Lung microvascular endothelial cell (primary cell): Measurements from ENCODE around the gene ZBTB16. TPM values are rescaled to one million over a fixed set of nuclear protein-coding genes. Genes with fewer than 3 reads are reported as not detected.

Experiments
- DNase-seq, 2 donors: peaks; one replicate each; pipeline versions ENCODE4 v3.0.0 to v3.0.0-alpha.2; 2010; ENCODE audit warnings: low read depth in 2 of 2
- total RNA-seq: library from RNA; depleted of rRNA; stranded (reverse); fragments of >200 nt; gene quantifications from 2 replicates; pipeline ENCODE4 v1.2.1, GENCODE V29; 2014

The ZBTB16 gene
- total RNA-seq, 1 donor from 2014 or later, result 22.0 TPM

DNA sequence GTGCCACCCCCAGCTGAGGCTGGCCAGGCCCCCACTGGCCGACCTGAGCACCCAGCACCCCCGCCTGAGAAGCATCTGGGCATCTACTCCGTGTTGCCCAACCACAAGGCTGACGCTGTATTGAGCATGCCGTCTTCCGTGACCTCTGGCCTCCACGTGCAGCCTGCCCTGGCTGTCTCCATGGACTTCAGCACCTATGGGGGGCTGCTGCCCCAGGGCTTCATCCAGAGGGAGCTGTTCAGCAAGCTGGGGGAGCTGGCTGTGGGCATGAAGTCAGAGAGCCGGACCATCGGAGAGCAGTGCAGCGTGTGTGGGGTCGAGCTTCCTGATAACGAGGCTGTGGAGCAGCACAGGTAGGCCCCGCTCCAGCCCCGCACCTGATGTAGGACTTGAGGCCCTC is 4.7 kb downstream of the ZBTB16 start:
- no peak for DNase-seq

DNA sequence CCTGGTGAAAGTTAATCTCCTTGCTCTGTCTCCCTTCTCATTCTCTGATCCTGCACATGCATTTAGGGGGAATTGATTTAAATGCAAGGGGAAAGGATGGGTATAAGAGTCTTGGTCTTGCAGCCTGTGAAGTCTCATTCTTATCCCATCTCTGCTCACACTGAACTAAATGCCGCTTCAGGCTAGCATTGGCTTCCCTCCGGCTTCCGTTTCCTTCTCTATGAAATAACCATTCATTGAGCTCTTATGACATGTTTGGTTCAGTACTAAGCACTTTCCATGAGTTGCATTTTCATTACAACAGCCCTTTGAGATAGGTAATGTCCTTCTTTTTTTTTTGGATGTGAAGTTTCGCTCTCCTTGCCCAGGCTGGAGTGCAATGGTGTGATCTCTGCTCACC is 5.6 kb downstream of the ZBTB16 start:
- DNase-seq, result no peak

DNA sequence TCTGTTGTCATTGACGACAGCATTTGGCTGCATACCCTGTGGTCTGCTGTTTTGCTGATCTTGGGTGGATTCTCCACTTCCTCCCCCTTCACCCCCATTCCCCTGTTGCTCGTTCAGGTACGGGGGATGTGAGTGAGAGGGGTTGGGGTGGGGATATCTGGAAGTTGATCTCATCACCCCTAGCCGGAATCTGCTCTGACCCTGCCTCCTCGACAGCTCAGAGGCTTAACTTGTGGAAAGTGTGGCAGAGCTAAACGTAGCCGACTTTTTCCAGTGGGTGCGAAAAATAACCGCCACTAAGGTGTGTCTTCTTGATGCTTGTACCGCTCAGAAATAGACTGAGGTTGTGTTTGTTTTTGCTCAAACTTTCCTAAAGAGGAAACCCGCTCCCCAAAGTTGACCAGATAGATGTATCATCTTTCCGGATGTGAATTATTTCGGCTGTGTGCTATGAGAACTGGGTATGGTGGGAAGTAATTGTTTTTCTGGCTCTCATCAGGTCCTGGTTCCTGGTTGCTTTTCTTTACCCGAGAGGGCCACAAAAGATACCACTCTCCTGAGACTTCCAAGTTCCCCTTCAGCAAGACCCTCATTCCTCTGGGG is 6.6 kb downstream of the ZBTB16 start:
- DNase-seq, result no peak

DNA sequence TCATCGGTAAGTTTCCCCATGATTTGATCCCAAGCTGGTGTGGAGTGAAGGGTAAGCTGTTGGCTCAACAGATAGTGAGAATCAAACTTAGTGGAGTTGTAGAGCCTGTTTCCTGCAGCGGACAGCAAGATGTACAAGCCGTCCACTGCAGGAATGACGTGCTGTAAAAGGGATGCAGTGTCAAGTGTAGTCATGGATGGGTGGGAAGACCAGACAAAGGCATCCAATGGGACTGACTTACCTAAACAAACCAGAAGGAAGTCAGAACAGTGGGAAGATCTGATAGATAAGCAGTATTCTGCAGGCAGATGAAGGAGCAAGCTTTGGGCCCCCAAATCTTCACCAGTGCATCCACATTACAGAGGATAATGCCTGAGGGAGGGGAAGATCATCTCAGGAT is 8.8 kb downstream of the ZBTB16 start:
- DNase-seq, result peak in 1 of 2 donors; percentile 53

DNA sequence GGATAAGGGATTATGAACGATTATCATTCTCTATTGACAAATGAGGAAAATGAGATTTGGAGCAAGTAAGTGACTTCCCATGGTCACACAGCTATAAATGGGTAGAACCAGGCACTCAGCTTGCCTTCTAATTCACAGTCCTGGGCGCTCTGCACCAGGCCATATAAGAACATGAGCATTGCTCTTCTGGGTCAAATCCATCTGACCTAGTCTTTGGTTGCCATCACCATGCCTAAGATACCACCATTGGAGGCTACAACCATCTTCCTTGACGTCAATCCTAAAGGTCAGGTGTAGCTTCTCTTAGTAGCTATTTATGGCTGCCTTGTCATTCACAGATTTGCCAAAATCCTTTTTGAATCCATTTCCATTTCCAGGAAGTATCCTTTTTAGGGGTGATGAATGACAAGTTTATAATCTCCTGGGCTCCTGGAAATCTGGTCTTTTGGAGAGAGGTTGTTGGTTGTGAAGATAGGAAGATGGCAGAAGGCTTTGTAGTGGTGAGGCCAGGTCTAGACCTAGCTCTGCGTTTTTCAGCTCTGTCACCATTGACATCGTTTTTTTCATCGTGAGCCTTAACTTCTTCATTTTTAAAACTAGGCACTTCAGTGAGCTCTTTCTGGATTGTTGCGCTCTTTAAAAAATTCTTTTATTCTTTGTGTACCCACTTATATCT is 11.1 kb downstream of the ZBTB16 start:
- DNase-seq, result no peak

DNA sequence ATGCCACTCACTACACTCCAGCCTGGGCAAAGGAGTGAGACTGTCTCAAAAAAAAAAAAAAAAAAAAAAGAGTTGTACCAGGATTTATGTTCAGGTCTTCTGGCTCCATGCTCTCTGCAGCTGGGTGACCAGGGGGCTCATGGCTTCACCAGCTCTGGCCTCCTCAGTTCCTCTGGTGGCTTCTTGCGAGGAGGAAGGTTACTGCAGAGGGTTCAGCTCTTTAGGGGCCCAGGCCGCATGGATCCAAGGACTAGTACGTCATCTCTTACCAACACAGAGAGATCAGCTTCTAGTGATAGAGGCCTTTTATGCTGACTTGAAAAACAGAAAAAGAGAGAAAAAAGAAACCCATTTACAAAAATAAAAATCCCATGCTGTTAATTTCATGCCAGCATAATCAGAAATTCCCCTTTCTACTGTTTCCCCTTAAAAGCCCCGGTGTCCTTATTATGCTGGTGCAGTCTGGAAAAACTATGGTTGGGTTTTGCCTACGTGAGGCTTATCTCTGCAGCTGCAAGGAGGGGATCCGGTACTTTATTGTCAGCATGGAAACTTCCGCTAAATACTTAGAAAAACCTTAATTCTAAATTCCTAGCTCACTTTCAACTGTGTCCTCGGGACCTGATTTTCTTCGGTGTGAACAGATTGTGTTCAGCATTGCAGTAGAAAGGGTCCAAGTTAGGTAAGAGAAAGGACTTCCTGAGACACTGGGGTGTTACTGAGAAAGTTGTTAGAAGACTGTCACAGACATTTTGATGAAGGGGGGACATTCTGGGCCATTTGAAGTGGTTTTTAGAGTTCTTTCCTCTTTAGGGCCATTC is 13.7 kb downstream of the ZBTB16 start:
- no peak for DNase-seq

DNA sequence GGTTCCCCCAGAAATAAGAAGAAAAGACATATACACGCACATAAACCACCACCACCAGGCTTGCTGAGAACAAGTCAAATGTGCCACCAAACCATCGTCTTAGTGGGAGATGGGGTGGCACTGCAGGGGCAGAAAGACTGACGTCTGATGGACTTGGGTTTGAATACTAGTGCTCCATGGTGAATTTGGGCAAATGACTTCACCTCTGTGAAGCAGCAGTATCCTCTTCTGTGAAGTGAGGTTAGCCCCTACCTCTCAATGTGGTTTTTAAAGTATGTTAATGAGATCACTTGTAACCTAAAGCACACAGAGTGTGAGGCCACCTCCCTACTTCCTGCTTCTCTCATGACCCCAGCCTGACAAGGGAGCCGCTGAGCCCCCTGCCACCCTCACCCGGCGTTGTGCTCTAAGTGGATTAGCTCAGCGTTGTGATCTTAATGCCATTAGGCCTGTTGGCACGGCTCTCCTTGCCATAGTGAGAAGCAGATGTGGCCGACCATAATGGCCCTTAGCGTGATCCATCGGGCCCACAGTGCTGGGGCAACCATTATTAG is 14.4 kb downstream of the ZBTB16 start:
- no peak for DNase-seq

DNA sequence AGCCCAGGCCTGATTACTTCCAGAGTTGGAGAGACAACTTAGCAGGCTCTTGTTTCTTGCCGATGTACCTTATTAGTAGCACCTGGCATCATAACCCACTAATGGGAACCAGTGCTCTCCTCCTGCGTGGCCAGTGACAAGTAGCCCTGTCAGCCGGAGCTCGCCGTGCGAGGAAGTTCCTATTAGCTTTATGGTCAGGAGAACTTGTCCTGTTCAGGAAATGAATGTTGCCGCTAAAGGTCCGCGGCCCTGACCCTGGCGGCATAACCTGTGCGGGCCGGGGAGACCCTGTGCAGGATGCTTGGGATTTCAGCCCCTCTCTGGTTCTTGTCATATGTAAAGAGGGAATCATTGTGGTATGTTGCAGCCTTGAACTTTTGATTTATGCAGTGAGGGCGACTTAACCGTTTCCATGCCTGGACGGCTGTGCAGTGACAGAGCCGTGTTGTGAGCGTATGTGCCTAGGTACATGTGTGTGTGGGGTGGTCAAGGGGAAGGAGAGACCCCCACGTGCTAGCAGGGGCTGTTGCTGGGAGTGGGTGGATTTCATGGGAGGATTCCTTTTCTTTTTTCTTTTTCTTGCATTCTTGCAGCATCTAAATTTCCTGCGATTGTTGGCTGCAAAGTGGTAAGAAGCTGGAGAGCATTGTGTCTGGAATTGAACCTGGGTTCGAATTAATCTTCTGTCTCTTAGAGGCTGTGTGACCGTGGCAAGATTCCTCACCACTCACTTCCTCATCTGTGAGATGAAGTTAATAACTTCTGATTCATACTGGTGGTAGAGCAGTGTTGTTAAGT is 15.2 kb downstream of the ZBTB16 start:
- DNase-seq, result peak; percentile 41 to 42

DNA sequence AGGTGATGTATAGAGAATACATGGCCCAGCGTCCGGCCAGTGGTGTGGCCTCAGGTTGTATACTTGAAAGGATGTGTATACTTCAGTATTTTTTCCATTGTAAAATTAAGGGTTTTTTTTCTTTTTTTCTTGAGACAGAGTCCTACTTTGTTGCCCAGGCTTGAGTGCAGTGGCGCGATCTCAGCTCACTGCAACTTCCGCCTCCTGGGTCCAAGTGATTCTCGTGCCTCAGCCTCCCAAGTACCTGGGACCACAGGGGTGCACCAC is 15.8 kb downstream of the ZBTB16 start:
- DNase-seq, result no peak

DNA sequence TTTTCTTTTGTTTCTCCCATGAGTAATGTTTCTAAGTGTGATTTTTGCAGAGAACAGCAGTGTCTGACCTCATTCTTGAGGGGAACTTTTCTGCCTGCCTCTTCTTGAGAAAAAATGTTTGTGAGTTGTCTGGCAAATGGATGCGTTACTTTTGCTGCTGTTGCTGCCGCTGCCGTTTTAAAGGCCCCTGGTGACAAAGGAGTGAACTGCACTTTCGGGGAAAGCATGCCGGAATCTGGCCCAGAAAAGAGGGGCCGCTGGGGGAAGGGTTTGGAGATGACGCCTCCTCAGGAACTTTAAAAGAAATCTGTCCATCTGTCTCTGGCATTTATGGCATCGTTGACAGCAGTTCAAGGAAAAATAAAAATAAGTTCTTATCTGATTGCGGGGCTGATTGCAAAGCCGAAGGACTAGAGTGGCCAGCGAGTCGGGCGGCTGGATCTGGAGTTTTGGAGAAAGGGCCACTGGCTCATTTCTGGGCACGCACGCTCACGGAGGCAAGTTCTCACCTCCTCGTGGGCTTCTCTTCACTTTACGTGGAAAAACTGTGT is 16.5 kb downstream of the ZBTB16 start:
- DNase-seq, result peak; percentile 50 to 54

DNA sequence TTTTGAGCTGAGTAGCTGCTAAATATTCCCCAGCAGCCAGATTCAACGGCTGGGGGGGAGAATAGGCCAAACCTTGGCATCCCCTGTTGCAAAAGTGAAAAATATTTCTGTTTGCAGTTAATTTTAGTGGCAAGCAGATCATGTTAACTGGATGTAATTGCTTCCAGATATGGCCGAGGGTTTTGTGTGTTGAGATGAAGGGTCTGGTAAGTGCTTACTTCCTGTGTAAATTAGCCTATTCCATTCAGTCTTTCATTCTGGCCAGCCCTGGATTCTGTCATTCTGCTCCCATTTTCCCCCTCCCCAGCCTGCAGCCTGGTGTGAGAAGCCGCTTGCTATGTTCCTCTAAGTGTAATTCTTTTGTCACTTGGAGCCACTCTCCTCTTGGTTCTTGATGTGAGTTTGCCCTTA is 17.4 kb downstream of the ZBTB16 start:
- DNase-seq, result no peak

DNA sequence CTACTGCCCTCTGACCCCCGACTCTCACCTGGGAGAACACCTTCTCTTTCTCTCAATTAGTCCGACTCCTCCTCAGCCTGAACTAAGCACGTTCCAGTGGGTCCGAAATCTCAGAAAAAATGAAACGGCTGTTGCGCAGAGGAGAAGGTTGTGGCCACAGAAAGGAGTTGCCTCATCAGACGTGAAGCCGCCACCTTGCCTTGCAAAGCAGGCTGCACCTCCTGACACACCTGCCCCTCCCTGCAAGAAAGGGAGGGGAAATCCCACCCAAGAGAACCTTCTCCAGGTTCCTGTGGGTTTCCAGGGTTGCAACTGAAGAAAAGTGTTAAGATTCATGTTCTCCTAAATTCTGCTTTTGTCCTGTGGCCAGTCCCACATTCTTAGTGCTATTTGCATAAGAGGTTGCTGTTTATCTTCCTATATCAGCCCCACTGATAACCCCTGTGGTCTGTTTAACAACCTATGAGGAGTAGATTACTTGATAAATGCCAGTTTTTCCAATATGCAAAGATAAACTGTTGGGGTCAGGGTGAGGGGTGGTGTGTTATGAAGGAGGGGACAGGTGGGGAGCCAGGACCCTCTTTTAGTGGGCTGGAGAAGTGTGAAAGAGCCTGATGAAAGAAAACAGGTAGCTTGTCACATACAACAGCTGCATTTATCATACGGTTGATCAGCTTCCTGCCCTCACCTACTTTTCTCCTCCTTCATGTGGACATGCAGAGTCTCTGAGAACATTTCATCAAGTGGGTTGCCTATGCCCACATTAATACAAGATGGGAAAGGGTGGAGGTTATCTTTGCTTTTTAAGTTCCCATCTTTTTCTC is 18.2 kb downstream of the ZBTB16 start:
- DNase-seq, result no peak

DNA sequence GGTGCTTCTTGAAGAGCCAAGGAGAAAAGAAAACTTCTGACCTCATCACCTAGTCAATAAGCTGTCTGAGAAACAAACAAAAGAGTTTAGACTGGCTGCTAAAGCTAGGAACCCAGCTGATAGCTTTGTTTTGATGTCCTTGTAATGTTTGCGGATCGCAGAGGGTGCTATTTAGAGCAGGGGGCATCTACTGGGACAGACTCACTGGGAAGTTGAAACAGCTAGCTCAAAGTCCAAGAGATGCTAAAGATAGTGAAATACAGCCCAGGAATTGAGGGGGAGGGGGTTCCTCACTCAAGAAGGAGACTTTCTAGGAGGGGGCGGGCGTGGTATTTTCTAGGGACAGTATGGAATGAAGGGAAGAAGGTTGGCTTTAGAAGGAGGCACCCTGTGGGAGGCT is 18.9 kb downstream of the ZBTB16 start:
- DNase-seq, result no peak

DNA sequence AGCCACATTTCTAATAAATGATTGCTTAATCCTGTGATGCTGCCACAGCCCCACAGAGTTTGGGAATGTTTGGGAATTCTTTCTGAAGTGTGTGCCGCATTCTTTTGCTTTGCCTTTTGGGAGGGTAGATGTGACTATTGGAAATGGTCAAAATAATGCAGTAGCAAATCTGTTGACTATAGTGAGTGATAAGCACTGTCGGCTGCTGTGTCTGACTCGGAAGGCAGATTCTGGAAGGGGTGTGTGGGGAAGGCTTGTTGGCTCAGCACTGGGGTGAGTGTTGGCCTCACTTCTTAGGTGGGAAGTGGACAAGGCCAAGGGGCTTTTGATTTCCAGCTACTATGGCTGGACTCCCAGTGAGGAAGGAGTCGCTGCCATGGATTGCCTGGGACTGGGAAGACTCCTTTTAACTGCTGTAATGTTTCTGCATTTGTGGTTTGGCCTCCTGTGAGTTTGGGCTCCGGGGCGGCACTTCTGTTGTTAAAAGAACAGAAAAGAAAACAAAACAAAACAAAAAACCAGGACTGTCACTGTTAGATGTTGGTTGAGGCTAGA is 20.1 kb downstream of the ZBTB16 start:
- DNase-seq, result no peak

DNA sequence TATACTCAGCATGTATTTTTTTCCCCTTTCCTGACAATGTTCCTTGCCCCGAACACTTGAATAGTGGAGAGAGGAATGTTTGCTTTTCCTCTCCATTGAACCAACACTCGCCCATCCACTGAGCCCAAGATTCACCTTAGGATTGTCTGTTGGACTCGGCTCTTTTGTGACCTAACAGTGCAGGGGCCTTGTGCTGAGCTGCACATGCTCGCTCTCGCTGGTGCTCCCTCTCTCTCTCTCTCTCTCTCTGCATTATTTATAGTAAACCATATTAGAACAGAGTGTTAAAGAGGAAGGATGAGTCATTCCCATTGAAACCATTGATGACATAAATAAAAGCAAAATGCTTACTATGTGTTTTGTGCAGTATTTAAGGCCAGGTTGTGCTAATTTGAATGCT is 20.7 kb downstream of the ZBTB16 start:
- DNase-seq, result peak; percentile 84

DNA sequence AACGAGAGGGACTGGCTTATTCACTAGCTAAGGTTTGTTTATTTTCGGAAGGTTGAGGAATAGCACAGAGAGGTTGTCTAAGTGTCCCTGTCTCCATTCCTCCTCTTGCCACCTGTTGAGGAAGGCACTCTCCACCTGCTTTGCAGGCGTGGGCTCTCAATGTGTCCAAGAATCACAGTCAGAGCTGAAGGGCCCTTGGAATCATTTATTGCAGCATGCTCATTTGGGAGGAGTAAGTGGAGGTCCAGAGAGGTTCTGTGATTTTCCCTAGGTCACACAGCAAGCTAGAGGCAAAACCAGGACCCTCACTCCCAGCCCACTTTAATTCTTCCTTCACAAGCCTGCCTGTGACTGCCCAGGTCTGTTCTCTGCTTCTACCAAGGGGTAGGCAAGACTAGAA is 21.3 kb downstream of the ZBTB16 start:
- DNase-seq, result no peak

DNA sequence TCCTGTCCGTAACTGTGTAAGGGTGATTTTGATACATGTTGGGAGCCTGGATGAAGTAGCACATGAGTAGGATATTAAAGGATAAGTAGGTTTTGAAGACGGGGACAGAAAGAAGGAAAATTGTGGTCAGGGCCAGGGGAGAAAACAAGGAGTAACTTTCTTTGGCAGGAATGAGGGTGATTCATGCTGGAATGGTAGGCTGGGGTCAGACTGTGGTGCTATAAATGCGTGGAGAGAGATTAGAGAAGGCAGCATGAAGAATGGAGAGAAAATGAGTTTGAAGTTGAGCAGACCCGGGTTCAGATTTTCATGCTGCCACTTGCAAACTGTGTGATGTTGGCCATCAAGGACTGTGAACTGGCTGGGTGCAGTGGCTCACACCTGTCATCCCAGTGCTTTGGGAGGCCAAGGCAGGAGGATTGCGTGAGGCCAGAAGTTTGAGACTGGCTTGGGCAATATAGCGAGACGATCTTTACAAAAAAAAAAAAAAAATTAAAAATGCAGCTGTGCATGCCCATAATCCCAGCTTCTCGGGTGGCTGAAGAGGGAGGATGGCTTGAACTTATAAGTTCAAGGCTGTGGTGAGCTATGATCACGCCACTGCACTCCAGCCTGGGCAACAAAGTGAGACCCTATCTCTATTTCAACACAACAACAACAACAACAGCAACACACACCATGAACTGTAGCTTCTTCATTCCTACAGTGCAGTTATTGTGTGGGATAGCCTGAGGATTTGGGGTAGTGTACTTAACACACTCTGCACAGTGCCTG is 22.3 kb downstream of the ZBTB16 start:
- peak; percentile 40 to 67 for DNase-seq

DNA sequence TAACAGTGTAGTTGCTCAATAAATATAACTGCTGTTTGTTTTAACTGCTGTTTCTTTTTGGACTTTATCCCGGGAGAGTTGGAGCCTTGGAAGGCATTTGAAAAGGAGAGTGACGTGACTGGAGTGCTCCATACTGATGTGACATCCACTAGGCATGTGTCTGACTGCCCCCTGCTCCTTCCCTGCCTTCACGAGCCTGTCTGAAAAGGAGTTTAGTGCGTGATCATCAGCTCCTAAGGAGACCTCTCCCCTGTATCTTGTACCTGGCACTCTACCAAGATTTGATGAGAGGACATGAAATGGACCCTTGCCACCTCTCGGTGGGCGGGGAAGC is 22.9 kb downstream of the ZBTB16 start:
- no peak for DNase-seq

DNA sequence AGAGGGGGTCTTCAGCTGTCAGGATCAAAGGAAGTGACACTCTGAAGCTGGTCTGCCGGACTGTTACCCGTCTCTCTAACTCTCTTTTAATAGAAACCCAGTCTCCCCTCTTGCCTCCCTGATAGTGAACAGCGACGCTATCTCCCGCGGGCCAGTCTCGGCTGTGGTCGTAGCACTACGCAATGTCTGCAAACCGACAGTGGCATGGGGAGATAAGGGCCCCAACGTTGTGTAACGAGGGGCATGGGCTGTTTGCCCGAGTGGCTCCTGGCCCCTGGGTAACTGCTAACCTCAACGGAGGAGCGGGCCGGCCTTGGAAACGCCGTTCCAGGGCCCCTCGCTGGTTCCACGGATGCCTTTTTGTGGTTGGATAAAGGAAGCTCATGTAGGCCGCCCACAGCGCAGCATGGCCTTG is 23.3 kb downstream of the ZBTB16 start:
- DNase-seq, result no peak
